ENCODE measurements around the gene ANKUB1. TPM values are rescaled to one million over a fixed set of nuclear protein-coding genes. Genes with fewer than 3 reads are reported as not detected.
A peak's percentile ranks its signal among the peaks of the same experiment; 100 is the strongest.

The ANKUB1 gene
- total and polyA plus RNA-seq, 9 of the 15 experiments (the other 6 are each of a cell fraction or from before 2014, with no cell fraction given), result not detected

- TF ChIP-seq ATF2 (CRISPR knock-in tag; IDR thresholded peaks at IDR 0.05) (no peak), ZFX (CRISPR knock-in tag; IDR thresholded peaks at IDR 0.05) (no peak)
These were observed 53.5 kb downstream of the ANKUB1 start (continued) for GRCh38 chr3:149738876-149739275.

GRCh38 chr3:149736953-149737205, 55.5 kb downstream of the ANKUB1 start:
- FAIRE-seq (no peak), ATAC-seq (peak; percentile 31; the same call in 1 of the 3 replicates), DNase-seq (ENCODE audit: extremely low read depth in 1 of 4, low spot score in 3 of 4) (no peak)
- Histone ChIP-seq H4K20me1 (replicated peaks; ENCODE audit: control insufficient read depth, insufficient read depth, low read length) (no peaks in the 10 kb centered on the region), H3K9ac (ENCODE audit: insufficient read depth in 1 of 2, low read depth in 2 of 2, low read length in 2 of 2) (no peak overlapping the region), H3K27me3 (ENCODE audit: control insufficient read depth in 2 of 2, insufficient read depth in 2 of 2, low read length in 2 of 2) (no peaks in the 10 kb centered on the region), H3K4me3 (no peak overlapping the region), H3K4me2 (ENCODE audit: insufficient read depth, low read length) (no peak overlapping the region), H3K4me1 (replicated peaks in 1 of 2; ENCODE audit: control insufficient read depth in 2 of 2, insufficient read depth in 2 of 2, low read length in 2 of 2) (no peaks in the 10 kb centered on the region), H3K27ac (ENCODE audit: extremely low read depth, low read depth, low read length) (no peak overlapping the region), H3K9me1 (ENCODE audit: control insufficient read depth, insufficient read depth, low read length) (no peaks in the 10 kb centered on the region), H2AFZ (ENCODE audit: low read depth, low read length) (no peak overlapping the region), H3K9me3 (replicated peaks; ENCODE audit: control insufficient read depth, insufficient read depth, low read depth, low read length) (no peaks in the 10 kb centered on the region), H3K36me3 (ENCODE audit: control insufficient read depth, insufficient read depth, low read length) (peaks cover 12% of the 10 kb centered on the region; the same call in 1 of the 3 replicates), H3K79me2 (ENCODE audit: control insufficient read depth, insufficient read depth, low read length) (no peaks in the 10 kb centered on the region)
- in situ Hi-C loops (cut with MboI) (no loop called here), intact Hi-C loops (cut with micrococcal nuclease) (no loop called here)
- BruUV-seq (replicated peaks), result no TSS peak
- CTCF ChIA-PET (ENCODE audit: low intra/inter-chr PET ratio), result no interaction called here
- POLR2A ChIA-PET, result no interaction called here
- no peak for TF ChIP-seq MAZ (CRISPR knock-in tag; conservative IDR thresholded peaks at IDR 0.05 in 1 of 2, IDR thresholded peaks at IDR 0.05 in 1 of 2)
- TF ChIP-seq NFIX (CRISPR knock-in tag; IDR thresholded peaks at IDR 0.05; ENCODE audit: low read depth), result no peak
- no peak for TF ChIP-seq ZNF239 (CRISPR knock-in tag; IDR thresholded peaks at IDR 0.05)
- TF ChIP-seq ZNF592 (IDR thresholded peaks at IDR 0.05), result no peak
- TF ChIP-seq L3MBTL2 (IDR thresholded peaks at IDR 0.05), result no peak
- no peak for TF ChIP-seq NFRKB (IDR thresholded peaks at IDR 0.05; ENCODE audit: low read depth)
- 0 out of 2 replicates have a peak, but pooled peaks have one; percentile 9 for TF ChIP-seq TAL1 (IDR thresholded peaks at IDR 0.05)
- peak; percentile 39; the same call in 1 of the 2 replicates for TF ChIP-seq TCF3 (CRISPR knock-in tag; IDR thresholded peaks at IDR 0.05)
- no peak for TF ChIP-seq TFAM (CRISPR knock-in tag; conservative IDR thresholded peaks at IDR 0.05)
- no peak for TF ChIP-seq ZNF584 (CRISPR knock-in tag; IDR thresholded peaks at IDR 0.05; ENCODE audit: low read depth)
- no peak for TF ChIP-seq ZFP1 (CRISPR knock-in tag; IDR thresholded peaks at IDR 0.05)
